ENCODE results near the gene KATNB1. TPM values are rescaled to one million over a fixed set of nuclear protein-coding genes. Genes with fewer than 3 reads are reported as not detected.

KATNB1 gene
- total and polyA plus RNA-seq, 2 of the 8 experiments (the other 6 are each of a cell fraction or from before 2014, with no cell fraction given) = 50.2 to 60.4 TPM

DNA sequence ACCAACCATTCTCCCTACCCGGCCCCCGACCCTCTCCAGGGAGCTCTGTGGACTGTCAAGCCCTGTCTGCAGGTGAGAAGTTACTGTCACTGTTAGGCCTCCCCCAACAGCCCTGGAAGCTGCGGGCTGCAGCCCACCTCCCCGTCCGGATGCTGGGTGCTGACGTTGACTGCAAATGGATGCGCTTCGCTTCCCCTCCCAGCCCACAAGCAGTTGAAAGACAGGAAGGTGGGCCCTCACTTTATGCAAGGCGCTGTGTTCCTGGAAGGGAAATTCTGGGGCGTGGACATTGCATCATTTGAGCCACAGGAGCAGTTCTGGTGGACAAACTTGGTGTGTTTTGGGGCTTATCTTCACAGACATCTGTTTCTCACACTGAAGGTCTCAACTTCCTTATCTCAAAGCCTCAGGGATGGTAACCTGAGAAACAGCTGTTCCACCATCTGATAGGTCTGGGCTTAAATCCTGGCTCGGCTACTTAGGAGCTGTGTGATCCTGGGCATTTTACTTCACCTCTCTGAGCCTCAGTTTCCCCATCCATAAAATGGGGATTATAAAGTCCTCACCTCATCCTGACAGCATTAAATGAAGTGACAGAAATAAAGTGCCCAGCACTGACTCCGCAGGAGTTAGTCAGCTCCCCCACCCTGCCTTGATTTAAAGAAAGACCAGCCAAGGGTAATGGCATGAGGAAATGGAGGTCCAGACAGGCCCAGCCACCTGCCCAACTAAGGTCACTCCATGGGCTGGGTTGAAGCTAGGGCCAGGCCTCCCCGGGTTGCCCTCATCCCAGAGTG lies 45.6 kb upstream of the KATNB1 start:
- DNase-seq (ENCODE audit: low read depth in 1 of 2, low spot score in 2 of 2) = no peak
- CTCF ChIA-PET (ENCODE audit: partially characterized antibody) = interaction anchor here (0.8 to 1.7 kb wide), 8 partner anchors 12 to 114 kb away, joined by 3 to 8 read pairs (median 4); partner anchors contain the start of gene ADGRG3
- H4K20me1 ChIP-seq (replicated peaks in 1 of 2; ENCODE audit: control insufficient read depth in 1 of 2, insufficient read depth in 2 of 2, low read length in 2 of 2) = no peaks in the 10 kb centered on the region
- no peak overlapping the region for H3K4ac ChIP-seq (replicated peaks; ENCODE audit: insufficient read length, low read depth, low read length)
- H3K9ac ChIP-seq (replicated peaks in 1 of 4; ENCODE audit: extremely low read depth in 1 of 4, low read depth in 3 of 4, low read length in 3 of 4) = no peak overlapping the region
- no peaks in the 10 kb centered on the region for H3K79me2 ChIP-seq (ENCODE audit: control insufficient read depth in 1 of 2, insufficient read depth in 2 of 2, low read length in 2 of 2)
- H3K56ac ChIP-seq (replicated peaks; ENCODE audit: insufficient read length, low read depth, low read length) = no peak overlapping the region
- H3K79me1 ChIP-seq (ENCODE audit: low read depth, low read length) = no peaks in the 10 kb centered on the region
- no peak overlapping the region for H2BK15ac ChIP-seq (ENCODE audit: low read length)
- H2BK20ac ChIP-seq (ENCODE audit: low read length) = no peak overlapping the region
- POLR2A ChIA-PET (ENCODE audit: partially characterized antibody) = interaction anchor here (0.7 to 2.1 kb wide), 4 partner anchors 12 to 71 kb away, joined by 3 to 6 read pairs (median 4); no protein-coding TSS in a partner anchor
- no peak overlapping the region for H2BK5ac ChIP-seq (ENCODE audit: low read depth, low read length)
- no peaks in the 10 kb centered on the region for H3K36me3 ChIP-seq (ENCODE audit: control insufficient read depth in 2 of 4, insufficient read depth in 4 of 4, low read length in 3 of 4)
- H3K4me1 ChIP-seq (replicated peaks in 1 of 4; ENCODE audit: control insufficient read depth in 3 of 4, insufficient read depth in 4 of 4, low read length in 3 of 4) = peaks cover 0 to 7% (median under 1%) of the 10 kb centered on the region in 4 experiments; a peak in 2 of 7 replicates
- no peak overlapping the region for H2BK12ac ChIP-seq (ENCODE audit: low read depth, low read length)
- no peak overlapping the region for H4K5ac ChIP-seq (ENCODE audit: insufficient read length, low read depth, low read length)
- H3K14ac ChIP-seq (ENCODE audit: insufficient read length) = no peak overlapping the region
- no peak for FAIRE-seq
- H2AK5ac ChIP-seq (ENCODE audit: low read depth, low read length) = no peak overlapping the region
- 0 out of 2 replicates have a peak, but pooled peaks cover 2% of the 10 kb centered on the region for H3K23me2 ChIP-seq (ENCODE audit: low read depth, low read length)
- H3K4me2 ChIP-seq (ENCODE audit: insufficient read depth in 1 of 2, low read depth in 2 of 2, low read length in 2 of 2) = no peak overlapping the region
- no peak overlapping the region for H2BK120ac ChIP-seq (replicated peaks; ENCODE audit: low read depth, low read length)
- H3K18ac ChIP-seq (ENCODE audit: extremely low read depth, low read length) = no peak overlapping the region
- no peaks in the 10 kb centered on the region for H3K9me3 ChIP-seq (ENCODE audit: insufficient read depth in 2 of 2, low read depth in 1 of 2, low read length in 1 of 2)
- 77% methylated on average over 13 of the region's 13 CpGs; no CpG with 5 or more reads in 1 of the 2 experiments for WGBS, 2 experiments (ENCODE audit: extremely low coverage in 1 of 2, insufficient coverage in 1 of 2, insufficient read length in 1 of 2, insufficient replicate concordance in 2 of 2, low coverage in 1 of 2, low lambda C conversion rate in 2 of 2, missing lambda C conversion rate in 1 of 2)
- no peak overlapping the region for H3K23ac ChIP-seq (ENCODE audit: insufficient read length)
- no peak overlapping the region; the same call in 1 of the 2 replicates for H2AFZ ChIP-seq (ENCODE audit: low read length)
- H4K91ac ChIP-seq (replicated peaks; ENCODE audit: insufficient read length, low read length) = no peak overlapping the region
- no peaks in the 10 kb centered on the region for H3K27me3 ChIP-seq (replicated peaks in 1 of 4; ENCODE audit: control insufficient read depth in 3 of 4, extremely low read depth in 1 of 4, insufficient read depth in 3 of 4, low read length in 3 of 4)
- no peak overlapping the region for H4K8ac ChIP-seq (ENCODE audit: extremely low read depth, insufficient read depth, low read length)
- no peak overlapping the region for H3K4me3 ChIP-seq (ENCODE audit: extremely low read depth in 1 of 4, insufficient read depth in 2 of 4, low read depth in 3 of 4, low read length in 4 of 4)
- H3K27ac ChIP-seq (ENCODE audit: low read depth, low read length) = no peak overlapping the region
- TF ChIP-seq TEAD4 (IDR thresholded peaks at IDR 0.05; ENCODE audit: low read depth, low read length) (no peak), RAD21 (IDR thresholded peaks at IDR 0.05 in 1 of 2, conservative IDR thresholded peaks at IDR 0.05 in 1 of 2; ENCODE audit: low read depth in 2 of 2, low read length in 2 of 2) (no peak), BRCA1 (IDR thresholded peaks at IDR 0.05; ENCODE audit: low read depth, low read length) (no peak), KDM1A (IDR thresholded peaks at IDR 0.05; ENCODE audit: borderline replicate concordance, low read length) (no peak; the same call in 1 of the 2 replicates), EGR1 (IDR thresholded peaks at IDR 0.05; ENCODE audit: borderline replicate concordance, low read depth, low read length) (no peak), JUND (IDR thresholded peaks at IDR 0.05; ENCODE audit: low read length) (no peak), HDAC6 (IDR thresholded peaks at IDR 0.05; ENCODE audit: low read depth, low read length) (no peak), SUZ12 (IDR thresholded peaks at IDR 0.05; ENCODE audit: low read length) (no peak), SP1 (IDR thresholded peaks at IDR 0.05; ENCODE audit: low read depth, low read length) (no peak), MAFK (IDR thresholded peaks at IDR 0.05; ENCODE audit: low read depth, low read length) (no peak)

All from H1 (cell line).